Neural cell (in vitro differentiated cells): ENCODE data around the gene CPT1A. TPM values are rescaled to one million over a fixed set of nuclear protein-coding genes. Genes with fewer than 3 reads are reported as not detected.

Experiments used
- H2AFZ ChIP-seq: fragments of 200-600, 300-800 bp; sonication (generic), shearing (Covaris generic); 2 replicates; pipeline ENCODE4 v1.6.0; 2014; ENCODE audit warnings: low read depth, mild to moderate bottlenecking, antibody characterized with exemption, low read length, moderate library complexity
- H3F3A ChIP-seq: fragments of 200-600 bp; shearing (Covaris generic); 2 replicates; pipeline ENCODE4 v1.6.1; 2016; ENCODE audit warnings: mild to moderate bottlenecking, moderate library complexity, mixed read lengths, antibody characterized with exemption, low read length; ENCODE audit not compliant: insufficient read depth, poor library complexity, severe bottlenecking
- H3K27ac ChIP-seq: fragments of 200-600, 300-800 bp; sonication (generic), shearing (Covaris generic); 2 replicates; pipeline ENCODE4 v1.5.1; 2014; ENCODE audit warnings: mild to moderate bottlenecking, low read length, moderate library complexity
- H3K27me3 ChIP-seq: fragments of 300-800, 200-600 bp; sonication (generic), shearing (Covaris generic); 2 replicates; pipeline ENCODE4 v1.6.0; 2014; ENCODE audit warnings: mild to moderate bottlenecking, low read depth, low read length, moderate library complexity; ENCODE audit not compliant: insufficient read depth
- H3K36me3 ChIP-seq: fragments of 300-800, 200-600 bp; sonication (generic), shearing (Covaris generic); 2 replicates; pipeline ENCODE4 v1.5.1; 2014; ENCODE audit warnings: mild to moderate bottlenecking, antibody characterized with exemption, low read length, moderate library complexity; ENCODE audit not compliant: insufficient read depth
- H3K4me2 ChIP-seq: fragments of 300-800, 200-600 bp; sonication (generic), shearing (Covaris generic); 2 replicates; pipeline ENCODE4 v1.6.0; 2014; ENCODE audit warnings: mild to moderate bottlenecking, low read length
- H3K4me3 ChIP-seq: fragments of 300-800, 200-600 bp; sonication (generic), shearing (Covaris generic); 2 replicates; pipeline ENCODE4 v1.5.1; 2014; ENCODE audit warnings: mild to moderate bottlenecking, low read length, moderate library complexity
- H3K79me2 ChIP-seq: fragments of 200-600 bp; shearing (Covaris generic); replicated peaks from 2 replicates; pipeline ENCODE4 v1.6.0; 2014; ENCODE audit warnings: mild to moderate bottlenecking, low read length, moderate library complexity; ENCODE audit not compliant: insufficient read depth
- H3K9ac ChIP-seq: fragments of 300-800, 200-600 bp; sonication (generic), shearing (Covaris generic); 2 replicates; pipeline ENCODE4 v1.6.1; 2016; ENCODE audit warnings: mild to moderate bottlenecking, low read length, mixed read lengths
- H3K9me2 ChIP-seq: fragments of 200-600 bp; shearing (Covaris generic); 2 replicates; pipeline ENCODE4 v1.6.1; 2016; ENCODE audit warnings: mild to moderate bottlenecking, low read length, mixed read lengths; ENCODE audit not compliant: insufficient read depth
- H3K9me3 ChIP-seq: fragments of 200-600, 300-800 bp; sonication (generic), shearing (Covaris generic); 2 replicates; pipeline ENCODE4 v1.6.1; 2016; ENCODE audit warnings: mild to moderate bottlenecking, mixed run types, low read length, moderate library complexity, mixed read lengths
- H4K20me1 ChIP-seq: fragments of 200-600 bp; shearing (Covaris generic); 2 replicates; pipeline ENCODE4 v1.6.1; 2016; ENCODE audit warnings: mild to moderate bottlenecking, mixed run types; ENCODE audit not compliant: insufficient read depth
- EP300 ChIP-seq: fragments of 450-650 bp; conservative IDR thresholded peaks from 2 replicates; pipeline ENCODE4 v1.6.1; 2014; ENCODE audit warnings: antibody characterized with exemption, mild to moderate bottlenecking, moderate library complexity; ENCODE audit not compliant: poor library complexity, severe bottlenecking
- EZH2 ChIP-seq: fragments of 200-600, 300-800 bp; shearing (Covaris generic), sonication (generic); IDR thresholded peaks from 2 replicates; pipeline ENCODE4 v1.6.1; 2014; ENCODE audit warnings: antibody characterized with exemption, low read length, borderline replicate concordance, mild to moderate bottlenecking; ENCODE audit not compliant: insufficient read depth, poor library complexity, severe bottlenecking
- MXI1 ChIP-seq: fragments of 450-650 bp; conservative IDR thresholded peaks from 2 replicates; pipeline ENCODE4 v1.6.1; 2014; ENCODE audit warnings: antibody characterized with exemption, mild to moderate bottlenecking; ENCODE audit not compliant: poor library complexity, severe bottlenecking
- RAD21 ChIP-seq: fragments of 450-650 bp; conservative IDR thresholded peaks from 2 replicates; pipeline ENCODE4 v1.6.1; 2014; ENCODE audit warnings: antibody characterized with exemption, mild to moderate bottlenecking, moderate library complexity
- SMC3 ChIP-seq: fragments of 450-650 bp; conservative IDR thresholded peaks from 2 replicates; pipeline ENCODE4 v1.6.1; 2014; ENCODE audit warnings: antibody characterized with exemption, mild to moderate bottlenecking, moderate library complexity; ENCODE audit not compliant: poor library complexity
- TAF1 ChIP-seq: IDR thresholded peaks from 2 replicates; pipeline ENCODE4 v1.6.1; 2012; ENCODE audit warnings: low read depth
- polyA plus RNA-seq: library from polyadenylated mRNA; depleted of rRNA; stranded (reverse); fragments of >200 nt; gene quantifications from 2 replicates; pipeline ENCODE4 v1.2.3, GENCODE V29; 2014
- TF ChIP-seq, protein P1 (sequence below): fragments of 450-650 bp; IDR thresholded peaks from 2 replicates; pipeline ENCODE4 v1.5.1; 2014; ENCODE audit warnings: antibody characterized with exemption, mild to moderate bottlenecking, moderate library complexity; ENCODE audit not compliant: poor library complexity, severe bottlenecking
- TF ChIP-seq, protein P2 (sequence below): IDR thresholded peaks from 2 replicates; pipeline ENCODE4 v1.6.1; 2012; ENCODE audit warnings: borderline replicate concordance

The CPT1A gene
- polyA plus RNA-seq, 1 donor from 2014 or later = 0.35 TPM

GRCh38 chr11:68792400-68792966, 49.2 kb downstream of the CPT1A start:
- Histone ChIP-seq H3F3A (no peaks in the 10 kb centered on the region), H3K4me2 (no peak overlapping the region), H3K9me3 (no peaks in the 10 kb centered on the region), H2AFZ (no peak overlapping the region), H3K36me3 (no peaks in the 10 kb centered on the region), H3K4me3 (no peak overlapping the region), H3K79me2 (no peaks in the 10 kb centered on the region), H3K9me2 (no peaks in the 10 kb centered on the region), H4K20me1 (no peaks in the 10 kb centered on the region), H3K27me3 (no peaks in the 10 kb centered on the region), H3K9ac (no peak overlapping the region), H3K27ac (no peak overlapping the region)
- TF ChIP-seq, protein P1, sequence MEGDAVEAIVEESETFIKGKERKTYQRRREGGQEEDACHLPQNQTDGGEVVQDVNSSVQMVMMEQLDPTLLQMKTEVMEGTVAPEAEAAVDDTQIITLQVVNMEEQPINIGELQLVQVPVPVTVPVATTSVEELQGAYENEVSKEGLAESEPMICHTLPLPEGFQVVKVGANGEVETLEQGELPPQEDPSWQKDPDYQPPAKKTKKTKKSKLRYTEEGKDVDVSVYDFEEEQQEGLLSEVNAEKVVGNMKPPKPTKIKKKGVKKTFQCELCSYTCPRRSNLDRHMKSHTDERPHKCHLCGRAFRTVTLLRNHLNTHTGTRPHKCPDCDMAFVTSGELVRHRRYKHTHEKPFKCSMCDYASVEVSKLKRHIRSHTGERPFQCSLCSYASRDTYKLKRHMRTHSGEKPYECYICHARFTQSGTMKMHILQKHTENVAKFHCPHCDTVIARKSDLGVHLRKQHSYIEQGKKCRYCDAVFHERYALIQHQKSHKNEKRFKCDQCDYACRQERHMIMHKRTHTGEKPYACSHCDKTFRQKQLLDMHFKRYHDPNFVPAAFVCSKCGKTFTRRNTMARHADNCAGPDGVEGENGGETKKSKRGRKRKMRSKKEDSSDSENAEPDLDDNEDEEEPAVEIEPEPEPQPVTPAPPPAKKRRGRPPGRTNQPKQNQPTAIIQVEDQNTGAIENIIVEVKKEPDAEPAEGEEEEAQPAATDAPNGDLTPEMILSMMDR = no peak
- TF ChIP-seq RAD21 (no peak), TAF1 (no peak)

- no peaks in the 10 kb centered on the region for H3K9me3 ChIP-seq
- no peaks in the 10 kb centered on the region for H3K27me3 ChIP-seq
- no peaks in the 10 kb centered on the region for H3K79me2 ChIP-seq
- H3K36me3 ChIP-seq = no peaks in the 10 kb centered on the region
- no peak overlapping the region for H3K4me2 ChIP-seq
- H3K9me2 ChIP-seq = no peaks in the 10 kb centered on the region
- H3K4me3 ChIP-seq = no peak overlapping the region
- TF ChIP-seq SMC3 (no peak), EP300 (no peak), MXI1 (no peak), EZH2 (no peak)
- TF ChIP-seq, protein P2, sequence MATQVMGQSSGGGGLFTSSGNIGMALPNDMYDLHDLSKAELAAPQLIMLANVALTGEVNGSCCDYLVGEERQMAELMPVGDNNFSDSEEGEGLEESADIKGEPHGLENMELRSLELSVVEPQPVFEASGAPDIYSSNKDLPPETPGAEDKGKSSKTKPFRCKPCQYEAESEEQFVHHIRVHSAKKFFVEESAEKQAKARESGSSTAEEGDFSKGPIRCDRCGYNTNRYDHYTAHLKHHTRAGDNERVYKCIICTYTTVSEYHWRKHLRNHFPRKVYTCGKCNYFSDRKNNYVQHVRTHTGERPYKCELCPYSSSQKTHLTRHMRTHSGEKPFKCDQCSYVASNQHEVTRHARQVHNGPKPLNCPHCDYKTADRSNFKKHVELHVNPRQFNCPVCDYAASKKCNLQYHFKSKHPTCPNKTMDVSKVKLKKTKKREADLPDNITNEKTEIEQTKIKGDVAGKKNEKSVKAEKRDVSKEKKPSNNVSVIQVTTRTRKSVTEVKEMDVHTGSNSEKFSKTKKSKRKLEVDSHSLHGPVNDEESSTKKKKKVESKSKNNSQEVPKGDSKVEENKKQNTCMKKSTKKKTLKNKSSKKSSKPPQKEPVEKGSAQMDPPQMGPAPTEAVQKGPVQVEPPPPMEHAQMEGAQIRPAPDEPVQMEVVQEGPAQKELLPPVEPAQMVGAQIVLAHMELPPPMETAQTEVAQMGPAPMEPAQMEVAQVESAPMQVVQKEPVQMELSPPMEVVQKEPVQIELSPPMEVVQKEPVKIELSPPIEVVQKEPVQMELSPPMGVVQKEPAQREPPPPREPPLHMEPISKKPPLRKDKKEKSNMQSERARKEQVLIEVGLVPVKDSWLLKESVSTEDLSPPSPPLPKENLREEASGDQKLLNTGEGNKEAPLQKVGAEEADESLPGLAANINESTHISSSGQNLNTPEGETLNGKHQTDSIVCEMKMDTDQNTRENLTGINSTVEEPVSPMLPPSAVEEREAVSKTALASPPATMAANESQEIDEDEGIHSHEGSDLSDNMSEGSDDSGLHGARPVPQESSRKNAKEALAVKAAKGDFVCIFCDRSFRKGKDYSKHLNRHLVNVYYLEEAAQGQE = no peak
- TF ChIP-seq, protein P1 = no peak
- no peak overlapping the region for H3K27ac ChIP-seq
- H3F3A ChIP-seq = no peaks in the 10 kb centered on the region
- no peaks in the 10 kb centered on the region for H4K20me1 ChIP-seq
- H3K9ac ChIP-seq = no peak overlapping the region
- H2AFZ ChIP-seq = no peak overlapping the region
These were observed 57.1 kb downstream of the CPT1A start for GRCh38 chr11:68784653-68785052.
